Measurements from ENCODE around the gene ERBB4.

ERBB4 gene

DNA sequence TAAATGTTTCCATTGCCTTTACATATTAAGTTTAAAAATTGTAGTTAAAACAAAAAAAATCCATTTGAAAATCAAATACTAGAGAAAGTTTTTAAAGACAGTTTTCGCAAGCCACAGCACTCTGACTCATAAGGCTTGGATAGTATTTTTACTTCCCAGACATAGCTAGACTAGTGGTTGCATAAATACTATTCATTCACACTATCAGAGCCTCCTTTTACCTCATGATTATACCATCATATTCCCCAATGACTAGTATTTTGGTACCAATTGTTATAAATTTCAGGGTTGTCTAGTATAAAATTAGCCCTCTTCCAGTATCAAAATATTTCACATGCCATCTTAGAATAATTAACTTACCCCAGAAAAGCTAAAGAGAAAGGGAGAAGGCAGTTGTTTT lies 393.5 kb downstream of the ERBB4 start:
- no peak overlapping the region for H3K27ac ChIP-seq (ENCODE audit: low read length)
- H3K79me2 ChIP-seq (ENCODE audit: low read length), result no peaks in the 10 kb centered on the region
- no peak overlapping the region for H2AFZ ChIP-seq (ENCODE audit: low read length)
- H3K9me3 ChIP-seq (replicated peaks; ENCODE audit: insufficient read depth, low read length), result no peaks in the 10 kb centered on the region
- no peaks in the 10 kb centered on the region for H3K4me1 ChIP-seq (ENCODE audit: low read length)
- H3K4me3 ChIP-seq (ENCODE audit: low read length), result no peak overlapping the region
- no peaks in the 10 kb centered on the region for H4K20me1 ChIP-seq (ENCODE audit: insufficient read depth, low read length)
- H3K9me2 ChIP-seq (replicated peaks; ENCODE audit: insufficient read depth, low read length), result no peaks in the 10 kb centered on the region
- H3K36me3 ChIP-seq (replicated peaks; ENCODE audit: insufficient read depth, low read length), result no peaks in the 10 kb centered on the region
- no peaks in the 10 kb centered on the region for H3K27me3 ChIP-seq (replicated peaks; ENCODE audit: insufficient read depth, low read length)
- no peaks in the 10 kb centered on the region for H3F3A ChIP-seq (ENCODE audit: insufficient read depth, low read length)
- H3K9ac ChIP-seq (ENCODE audit: low read length), result no peak overlapping the region
- DNase-seq, result no peak
- no peak overlapping the region for H3K4me2 ChIP-seq (ENCODE audit: low read depth, low read length)
- TF ChIP-seq EZH2phosphoT487 (IDR thresholded peaks at IDR 0.05; ENCODE audit: low read length), result no peak
- TF ChIP-seq EZH2 (optimal IDR thresholded peaks at IDR 0.05; ENCODE audit: low read depth, low read length), result no peak
- TF ChIP-seq, protein P1, sequence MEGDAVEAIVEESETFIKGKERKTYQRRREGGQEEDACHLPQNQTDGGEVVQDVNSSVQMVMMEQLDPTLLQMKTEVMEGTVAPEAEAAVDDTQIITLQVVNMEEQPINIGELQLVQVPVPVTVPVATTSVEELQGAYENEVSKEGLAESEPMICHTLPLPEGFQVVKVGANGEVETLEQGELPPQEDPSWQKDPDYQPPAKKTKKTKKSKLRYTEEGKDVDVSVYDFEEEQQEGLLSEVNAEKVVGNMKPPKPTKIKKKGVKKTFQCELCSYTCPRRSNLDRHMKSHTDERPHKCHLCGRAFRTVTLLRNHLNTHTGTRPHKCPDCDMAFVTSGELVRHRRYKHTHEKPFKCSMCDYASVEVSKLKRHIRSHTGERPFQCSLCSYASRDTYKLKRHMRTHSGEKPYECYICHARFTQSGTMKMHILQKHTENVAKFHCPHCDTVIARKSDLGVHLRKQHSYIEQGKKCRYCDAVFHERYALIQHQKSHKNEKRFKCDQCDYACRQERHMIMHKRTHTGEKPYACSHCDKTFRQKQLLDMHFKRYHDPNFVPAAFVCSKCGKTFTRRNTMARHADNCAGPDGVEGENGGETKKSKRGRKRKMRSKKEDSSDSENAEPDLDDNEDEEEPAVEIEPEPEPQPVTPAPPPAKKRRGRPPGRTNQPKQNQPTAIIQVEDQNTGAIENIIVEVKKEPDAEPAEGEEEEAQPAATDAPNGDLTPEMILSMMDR (IDR thresholded peaks at IDR 0.05; ENCODE audit: low read length), result no peak

DNA sequence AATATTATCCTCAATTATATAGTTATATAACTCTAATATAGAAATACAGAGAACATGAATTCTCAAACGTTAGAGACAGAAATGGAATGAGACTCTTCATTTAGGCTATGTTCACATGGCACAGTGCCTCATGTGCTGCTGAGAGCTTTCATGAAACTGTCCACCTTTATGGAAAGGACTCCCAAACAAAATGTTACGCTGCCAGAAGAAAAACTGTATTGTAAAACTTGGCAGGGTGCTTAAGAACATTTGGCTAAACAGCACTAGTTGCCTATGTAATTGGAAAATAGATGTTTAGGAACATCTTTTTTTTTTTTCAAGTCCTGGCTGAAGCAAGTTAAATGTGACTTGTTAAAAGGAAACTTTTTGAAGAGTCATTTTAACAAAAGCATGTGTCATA lies 396.0 kb downstream of the ERBB4 start:
- Histone ChIP-seq H2AFZ (ENCODE audit: low read length) (no peak overlapping the region), H3K27ac (ENCODE audit: low read length) (no peak overlapping the region), H4K20me1 (ENCODE audit: insufficient read depth, low read length) (no peaks in the 10 kb centered on the region), H3K9me3 (replicated peaks; ENCODE audit: insufficient read depth, low read length) (no peaks in the 10 kb centered on the region), H3F3A (ENCODE audit: insufficient read depth, low read length) (no peaks in the 10 kb centered on the region), H3K9me2 (replicated peaks; ENCODE audit: insufficient read depth, low read length) (no peaks in the 10 kb centered on the region), H3K27me3 (replicated peaks; ENCODE audit: insufficient read depth, low read length) (no peaks in the 10 kb centered on the region), H3K79me2 (ENCODE audit: low read length) (no peaks in the 10 kb centered on the region), H3K4me2 (ENCODE audit: low read depth, low read length) (no peak overlapping the region), H3K36me3 (replicated peaks; ENCODE audit: insufficient read depth, low read length) (no peaks in the 10 kb centered on the region), H3K4me1 (ENCODE audit: low read length) (no peaks in the 10 kb centered on the region), H3K4me3 (ENCODE audit: low read length) (no peak overlapping the region), H3K9ac (ENCODE audit: low read length) (no peak overlapping the region)
- no peak for DNase-seq
- TF ChIP-seq, protein P1 (IDR thresholded peaks at IDR 0.05; ENCODE audit: low read length), result no peak
- TF ChIP-seq EZH2phosphoT487 (IDR thresholded peaks at IDR 0.05; ENCODE audit: low read length), result no peak
- TF ChIP-seq EZH2 (optimal IDR thresholded peaks at IDR 0.05; ENCODE audit: low read depth, low read length), result no peak

DNA sequence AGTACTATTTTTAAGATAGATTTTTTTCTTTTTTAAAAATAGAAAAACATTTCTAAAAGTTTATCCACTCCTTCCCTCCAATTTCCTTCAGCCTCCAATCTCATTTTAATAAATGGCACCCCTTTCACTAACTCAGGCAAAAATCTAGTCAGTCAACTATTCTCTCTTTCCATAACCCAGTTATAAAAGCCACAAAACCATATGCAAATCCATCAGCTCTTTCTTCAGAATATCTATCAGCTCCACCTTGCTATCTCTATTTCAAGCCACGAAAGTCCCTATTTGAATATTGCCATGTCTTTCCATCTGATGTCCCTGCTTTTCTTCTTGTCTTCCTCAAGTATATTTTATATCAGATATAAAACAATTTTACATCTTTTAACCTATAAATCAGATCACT lies 397.1 kb downstream of the ERBB4 start:
- Histone ChIP-seq H3K9ac (ENCODE audit: low read length) (no peak overlapping the region), H3K79me2 (ENCODE audit: low read length) (no peaks in the 10 kb centered on the region), H3K4me2 (ENCODE audit: low read depth, low read length) (no peak overlapping the region), H3K27ac (ENCODE audit: low read length) (no peak overlapping the region), H3K9me2 (replicated peaks; ENCODE audit: insufficient read depth, low read length) (no peaks in the 10 kb centered on the region), H3K9me3 (replicated peaks; ENCODE audit: insufficient read depth, low read length) (no peaks in the 10 kb centered on the region), H4K20me1 (ENCODE audit: insufficient read depth, low read length) (no peaks in the 10 kb centered on the region), H3F3A (ENCODE audit: insufficient read depth, low read length) (no peaks in the 10 kb centered on the region), H2AFZ (ENCODE audit: low read length) (no peak overlapping the region), H3K4me3 (ENCODE audit: low read length) (no peak overlapping the region), H3K36me3 (replicated peaks; ENCODE audit: insufficient read depth, low read length) (no peaks in the 10 kb centered on the region), H3K4me1 (ENCODE audit: low read length) (no peaks in the 10 kb centered on the region), H3K27me3 (replicated peaks; ENCODE audit: insufficient read depth, low read length) (no peaks in the 10 kb centered on the region)
- no peak for DNase-seq
- TF ChIP-seq EZH2 (optimal IDR thresholded peaks at IDR 0.05; ENCODE audit: low read depth, low read length), result no peak

DNA sequence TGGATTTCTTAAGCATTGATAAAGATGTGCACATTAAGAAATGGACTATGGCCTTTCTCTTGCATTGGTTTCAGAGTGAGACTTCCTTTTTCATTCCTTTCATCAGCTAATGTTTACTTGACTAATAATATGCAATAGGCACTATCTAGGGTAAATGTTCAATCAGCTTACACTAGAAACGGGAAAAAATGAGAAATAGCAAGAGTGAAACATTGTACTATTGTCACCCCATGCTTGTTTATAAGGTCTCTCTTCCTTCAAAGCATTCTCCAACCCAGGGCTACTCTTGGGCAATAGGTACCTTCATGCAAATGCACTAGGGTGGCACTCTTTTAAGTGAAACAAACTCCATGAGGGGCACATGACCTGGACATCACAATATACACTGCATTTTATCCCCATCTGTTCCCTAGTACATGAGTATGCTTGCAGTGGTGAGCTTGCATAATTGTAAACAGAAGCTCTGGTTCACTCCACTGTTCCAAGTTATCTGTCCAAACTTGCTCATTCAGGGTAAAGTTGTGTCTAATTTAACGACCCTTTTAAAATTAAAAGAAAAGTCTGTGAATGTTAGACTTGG lies 402.3 kb downstream of the ERBB4 start:
- Histone ChIP-seq H4K20me1 (ENCODE audit: insufficient read depth, low read length) (no peaks in the 10 kb centered on the region), H3K4me3 (ENCODE audit: low read length) (no peak overlapping the region), H3K79me2 (ENCODE audit: low read length) (no peaks in the 10 kb centered on the region), H3K27ac (ENCODE audit: low read length) (no peak overlapping the region), H3K4me2 (ENCODE audit: low read depth, low read length) (no peak overlapping the region), H3F3A (ENCODE audit: insufficient read depth, low read length) (no peaks in the 10 kb centered on the region), H3K9me2 (replicated peaks; ENCODE audit: insufficient read depth, low read length) (no peaks in the 10 kb centered on the region), H3K9me3 (replicated peaks; ENCODE audit: insufficient read depth, low read length) (no peaks in the 10 kb centered on the region), H3K4me1 (ENCODE audit: low read length) (no peaks in the 10 kb centered on the region), H2AFZ (ENCODE audit: low read length) (no peak overlapping the region), H3K9ac (ENCODE audit: low read length) (no peak overlapping the region), H3K36me3 (replicated peaks; ENCODE audit: insufficient read depth, low read length) (no peaks in the 10 kb centered on the region), H3K27me3 (replicated peaks; ENCODE audit: insufficient read depth, low read length) (no peaks in the 10 kb centered on the region)
- no peak for DNase-seq
- TF ChIP-seq EZH2 (optimal IDR thresholded peaks at IDR 0.05; ENCODE audit: low read depth, low read length) (no peak), EZH2phosphoT487 (IDR thresholded peaks at IDR 0.05; ENCODE audit: low read length) (no peak)
- TF ChIP-seq, protein P1 (IDR thresholded peaks at IDR 0.05; ENCODE audit: low read length), result no peak

Data from MM.1S (cell line).